GM12874 (cell line): ENCODE results near the gene SIGLEC10.

Experiments
- CTCF ChIP-seq: IDR thresholded peaks from 2 replicates; pipeline ENCODE4 v1.5.1; 2011; ENCODE audit warnings: low read depth, mild to moderate bottlenecking, control low read depth, low read length, moderate library complexity; ENCODE audit not compliant: insufficient read depth

The SIGLEC10 gene

DNA sequence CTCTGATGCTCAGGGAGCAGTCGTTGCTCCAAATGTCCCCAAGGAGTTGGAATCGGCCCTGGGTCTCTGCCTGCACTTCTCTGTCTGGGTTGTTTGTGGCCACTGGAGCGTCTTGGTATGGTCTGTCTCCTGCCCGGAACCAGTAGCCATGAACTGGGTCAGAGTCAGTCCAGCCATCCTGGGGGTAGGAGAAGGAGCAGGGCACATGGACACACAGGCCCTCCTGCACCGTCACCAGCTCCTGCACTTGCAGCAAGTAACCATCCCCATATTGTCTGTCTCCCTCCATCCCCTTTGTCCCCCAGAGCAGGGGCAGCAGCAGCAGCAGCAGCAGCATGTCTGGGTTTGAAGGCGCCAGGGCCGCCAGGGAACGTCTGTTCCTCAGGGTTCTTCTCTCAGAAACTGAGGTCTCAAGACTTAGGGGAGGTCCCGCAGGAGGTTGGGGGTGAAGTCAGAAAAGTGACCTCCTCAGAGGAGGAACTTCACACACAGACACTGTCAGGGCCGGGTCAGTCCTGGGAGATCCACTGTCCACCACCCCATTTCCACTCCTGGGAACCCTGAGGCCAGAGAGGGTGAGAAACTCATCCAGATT lies 40.7 kb upstream of the SIGLEC10 start, which contains the start of gene SIGLEC8:
Gene SIGLEC8, minus strand, starts transcription at position 404 of the 595 bp plus-strand sequence. Its CDS starts 67 bp downstream, at position 337.
- no peak for TF ChIP-seq CTCF

GRCh38 chr19:51457351-51458013 lies 40.0 kb upstream of the SIGLEC10 start:
- no peak for TF ChIP-seq CTCF

DNA sequence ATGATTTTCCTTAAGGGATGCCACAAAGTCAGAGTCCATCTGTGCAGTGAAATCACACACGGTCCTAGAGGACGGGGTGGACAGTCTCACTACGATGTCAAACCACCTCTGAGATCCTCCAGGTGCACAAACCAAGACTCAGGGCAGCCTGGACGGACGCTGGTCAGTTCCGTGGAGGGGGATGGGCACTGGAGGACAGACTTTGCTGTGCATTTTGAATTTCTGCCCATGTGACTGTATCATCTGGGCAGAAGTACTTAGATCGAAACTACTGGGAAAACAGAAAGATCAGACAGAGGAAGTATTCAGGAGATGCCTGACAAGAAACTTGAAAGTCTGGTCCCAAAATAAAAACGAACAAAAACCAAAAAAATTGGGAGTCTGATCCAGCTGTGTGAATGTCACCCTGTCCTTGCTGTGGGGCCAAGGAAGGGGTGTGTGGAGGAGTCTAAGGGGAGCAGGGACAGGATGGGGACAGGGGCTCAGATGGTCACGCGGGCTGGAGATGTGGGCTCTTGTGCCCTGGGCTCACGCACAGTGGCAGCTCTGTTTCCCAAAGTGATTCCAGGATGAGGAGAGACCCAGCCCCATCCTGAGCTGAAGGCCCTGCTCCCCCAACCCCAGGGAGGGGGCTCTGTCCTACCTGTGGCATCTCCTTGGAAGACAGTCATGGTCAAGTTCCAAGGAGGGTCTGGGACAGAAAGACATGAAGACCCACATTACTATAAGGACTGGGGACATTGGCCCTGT lies 39.3 kb upstream of the SIGLEC10 start:
- no peak for TF ChIP-seq CTCF

- no peak for TF ChIP-seq CTCF
Measured at GRCh38 chr19:51450730-51451307, 33.4 kb upstream of the SIGLEC10 start.

DNA sequence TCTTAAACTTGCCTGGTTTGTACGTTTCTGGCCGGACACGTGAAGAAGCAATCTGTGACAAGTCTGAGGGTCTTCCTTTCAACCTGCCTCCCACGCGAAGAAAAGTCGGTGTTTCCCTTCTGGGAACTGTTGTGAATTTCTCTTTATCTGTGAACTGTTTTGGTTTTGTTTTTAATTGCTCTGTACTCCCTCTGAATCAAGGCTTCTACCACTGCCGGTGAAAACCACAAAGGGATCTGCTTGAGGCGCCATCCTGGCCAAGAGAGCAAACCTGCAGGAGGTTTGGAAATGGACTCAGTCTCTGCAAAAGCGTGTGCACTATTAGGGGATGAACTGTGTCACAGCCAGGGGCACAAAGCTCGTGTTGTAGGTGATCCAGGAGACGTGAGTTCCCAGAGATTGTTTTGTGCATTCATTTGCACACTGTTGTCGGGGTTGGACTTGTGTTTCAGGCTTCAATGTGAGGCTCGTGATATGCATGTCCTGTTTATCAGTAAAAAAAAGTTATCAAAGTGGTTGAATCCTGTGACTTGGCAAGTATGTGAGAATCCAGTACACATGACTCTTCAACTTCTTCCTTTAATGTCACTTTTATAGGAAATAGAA lies 31.1 kb upstream of the SIGLEC10 start:
- TF ChIP-seq CTCF: no peak

DNA sequence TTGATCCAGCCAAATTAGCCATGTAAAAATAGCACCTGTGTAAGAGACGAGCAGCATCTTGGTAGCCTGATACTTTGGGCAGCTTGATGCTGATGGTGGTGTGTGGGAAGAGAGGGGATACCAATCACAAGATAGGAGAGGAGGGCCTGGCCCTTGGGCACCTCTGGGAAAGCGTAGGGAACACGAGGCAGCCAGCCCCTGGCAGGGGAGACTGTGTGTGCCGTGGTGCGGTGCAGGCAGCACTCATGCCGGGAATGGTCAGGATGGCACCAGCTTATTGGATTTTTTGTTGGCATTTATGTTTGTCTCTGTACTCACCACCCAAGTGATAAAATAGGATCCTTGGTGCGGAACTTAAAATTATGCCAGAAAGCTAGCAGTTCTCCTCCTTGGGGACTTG lies 30.6 kb upstream of the SIGLEC10 start:
- TF ChIP-seq CTCF: no peak
